Skeletal muscle tissue (tissue), 4 donors: ENCODE measurements around the gene NATD1. TPM values are rescaled to one million over a fixed set of nuclear protein-coding genes. Genes with fewer than 3 reads are reported as not detected.

Experiments used
- H3K27ac ChIP-seq: one replicate; pipeline ENCODE4 v1.7.0; 2013; ENCODE audit warnings: mild to moderate bottlenecking, low read depth, low read length, inconsistent platforms
- H3K27me3 ChIP-seq, 3 donors: one replicate each; pipeline ENCODE4 v1.7.0; 2013; ENCODE audit warnings: low read length in 3 of 3; ENCODE audit not compliant: control insufficient read depth in 3 of 3, insufficient read depth in 3 of 3
- H3K36me3 ChIP-seq, 3 donors: one replicate each; pipeline ENCODE4 v1.7.0; 2013; ENCODE audit warnings: low read length in 3 of 3; ENCODE audit not compliant: control insufficient read depth in 3 of 3, insufficient read depth in 3 of 3
- H3K4me1 ChIP-seq, 3 donors: one replicate each; pipeline ENCODE4 v1.7.0; 2013; ENCODE audit warnings: low read length in 3 of 3, mild to moderate bottlenecking in 3 of 3; ENCODE audit not compliant: control insufficient read depth in 3 of 3, insufficient read depth in 3 of 3
- H3K4me3 ChIP-seq, 3 donors: one replicate each; pipeline ENCODE4 v1.7.0; 2013; ENCODE audit warnings: low read length in 3 of 3
- H3K9ac ChIP-seq, 3 donors: one replicate each; pipeline ENCODE4 v1.7.0; 2013; ENCODE audit warnings: low read length in 3 of 3, mild to moderate bottlenecking in 3 of 3, moderate library complexity in 2 of 3, low read depth in 1 of 3
- H3K9me3 ChIP-seq, 3 donors: one replicate each; pipeline ENCODE4 v1.7.0; 2013; ENCODE audit warnings: low read length in 3 of 3; ENCODE audit not compliant: control insufficient read depth in 3 of 3
- total RNA-seq: library from RNA; depleted of rRNA; stranded (reverse); fragments of >200 nt; gene quantifications from one replicate; pipeline ENCODE4 v1.2.3, GENCODE V29; 2014
- donor health status: Osteomylitis.

The NATD1 gene
- total RNA-seq, 1 donor from 2014 or later, result 3.7 TPM

DNA sequence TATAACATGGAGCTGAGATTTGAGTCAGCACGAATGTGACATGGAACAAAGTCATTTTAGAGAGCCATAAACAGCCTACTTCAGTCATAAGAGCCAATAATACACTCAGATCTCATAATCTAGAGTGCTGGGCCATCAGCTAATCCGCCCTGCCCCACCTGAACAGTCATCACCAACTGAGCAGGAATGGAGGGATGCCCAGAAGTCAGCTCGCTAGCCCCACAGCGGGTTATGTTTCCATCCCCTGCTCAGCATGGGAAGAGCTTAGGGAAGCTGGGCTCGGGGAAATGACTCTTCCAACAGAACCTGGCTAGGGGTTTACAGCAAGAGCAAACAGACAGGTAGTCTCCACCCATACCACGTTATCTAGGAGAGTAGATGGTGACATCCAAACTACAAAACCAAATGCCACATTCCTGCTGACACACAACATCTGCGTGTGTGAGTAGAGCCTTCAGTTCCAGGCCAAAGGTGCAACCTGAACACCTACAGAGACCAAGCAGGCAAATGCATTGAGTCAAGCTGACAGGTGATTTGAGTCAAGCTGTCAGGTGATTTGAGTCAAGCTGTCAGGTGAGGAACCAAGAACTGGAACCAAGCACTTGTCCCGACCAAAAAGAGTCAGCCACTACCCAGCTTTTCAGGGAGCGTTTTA is 41.3 kb downstream of the NATD1 start:
- Histone ChIP-seq H3K4me3 (peak overlapping the region; percentile 7 to 97 (median 89)), H3K4me1 (peaks cover 59 to 74% (median 63%) of the 10 kb centered on the region in 3 donors), H3K9ac (peak overlapping the region; percentile 57 to 100 (median 97)), H3K27ac (peak overlapping the region; percentile 89), H3K36me3 (peaks cover 3 to 16% (median 9%) of the 10 kb centered on the region in 3 donors), H3K9me3 (no peaks in the 10 kb centered on the region), H3K27me3 (no peaks in the 10 kb centered on the region)

DNA sequence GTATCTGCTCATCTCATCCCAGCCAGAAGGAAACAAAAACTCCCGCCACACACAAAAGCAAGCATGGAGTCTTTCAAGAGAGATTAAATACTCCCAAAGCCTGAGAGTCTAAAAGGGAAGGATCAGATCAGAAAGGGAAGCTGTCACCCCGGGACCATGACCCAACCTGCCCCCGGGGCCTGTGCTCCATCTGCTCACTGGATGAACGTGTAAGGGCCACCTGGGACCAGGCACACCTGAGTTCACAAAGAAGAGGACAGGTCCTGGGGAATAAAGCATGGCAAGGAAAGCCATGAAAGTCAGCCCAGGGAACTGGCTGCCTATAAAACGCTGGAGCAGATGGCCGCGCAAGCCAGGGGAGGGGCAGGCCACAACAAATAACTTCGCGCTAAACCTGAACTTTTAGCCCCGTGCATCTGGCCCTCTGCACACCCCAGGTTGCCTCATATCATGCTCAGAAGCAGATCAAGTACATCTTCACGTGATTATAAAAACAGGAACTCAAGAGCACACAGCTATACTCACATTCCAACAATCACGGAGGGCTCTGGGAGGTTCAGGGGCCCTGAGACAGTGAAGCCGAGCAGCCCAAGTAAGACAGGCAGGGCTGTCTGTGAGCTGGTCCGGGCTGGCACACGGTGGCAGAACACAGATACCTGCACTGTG is 42.7 kb downstream of the NATD1 start:
- Histone ChIP-seq H3K4me1 (peaks cover 66 to 79% (median 68%) of the 10 kb centered on the region in 3 donors), H3K27me3 (no peaks in the 10 kb centered on the region), H3K4me3 (peak overlapping the region in 2 of 3 donors; percentile 40 to 56), H3K36me3 (peaks cover 3 to 16% (median 9%) of the 10 kb centered on the region in 3 donors), H3K9me3 (no peaks in the 10 kb centered on the region), H3K27ac (peak overlapping the region; percentile 89), H3K9ac (peak overlapping the region in 2 of 3 donors; percentile 51 to 82)

DNA sequence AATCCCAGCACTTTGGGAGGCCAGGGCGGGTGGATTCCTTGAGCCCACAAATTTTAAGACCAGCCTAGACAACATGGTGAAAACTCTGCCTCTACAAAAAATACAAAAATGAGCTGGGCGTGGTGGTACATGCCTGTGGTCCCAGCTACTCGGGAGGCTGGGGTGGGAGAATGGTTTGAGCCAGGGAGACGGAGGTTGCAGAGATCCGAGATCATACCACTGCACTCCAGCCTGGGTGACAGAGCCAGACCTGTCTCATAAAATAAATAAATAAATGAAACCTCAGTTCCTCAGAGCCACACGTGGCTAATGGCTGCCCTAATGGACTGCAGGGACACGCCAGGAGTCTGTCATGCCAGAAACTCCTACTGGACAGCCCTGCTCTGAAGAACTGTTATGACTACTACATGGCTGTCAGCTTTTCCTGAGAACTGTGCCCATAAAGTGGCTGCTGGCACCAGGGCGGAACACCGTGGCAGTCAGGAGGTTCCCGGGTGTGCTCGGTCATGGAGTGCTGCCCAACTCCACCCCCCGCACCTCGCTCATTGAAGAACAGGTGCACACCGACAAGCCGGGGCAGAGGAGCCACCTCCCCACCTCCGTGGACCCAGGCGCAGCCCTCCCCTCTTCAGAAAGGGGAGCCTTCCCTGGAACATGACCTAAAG is 43.6 kb downstream of the NATD1 start:
- Histone ChIP-seq H3K9me3 (no peaks in the 10 kb centered on the region), H3K9ac (peak overlapping the region; percentile 63 to 82 (median 65)), H3K4me1 (peaks cover 65 to 79% (median 68%) of the 10 kb centered on the region in 3 donors), H3K4me3 (peak overlapping the region in 2 of 3 donors; percentile 7 to 56), H3K27me3 (no peaks in the 10 kb centered on the region), H3K36me3 (peaks cover 3 to 16% (median 9%) of the 10 kb centered on the region in 3 donors), H3K27ac (peak overlapping the region; percentile 89)

- Histone ChIP-seq H3K9ac (peak overlapping the region; percentile 2 to 82 (median 65)), H3K27me3 (no peaks in the 10 kb centered on the region), H3K4me1 (peaks cover 70 to 79% (median 75%) of the 10 kb centered on the region in 3 donors), H3K36me3 (peaks cover 3 to 16% (median 9%) of the 10 kb centered on the region in 3 donors), H3K9me3 (no peaks in the 10 kb centered on the region), H3K27ac (peak overlapping the region; percentile 89), H3K4me3 (peak overlapping the region in 1 of 3 donors; percentile 56)
Measured at GRCh38 chr17:21208352-21208751, 44.9 kb downstream of the NATD1 start.

GRCh38 chr17:21204935-21205334 is 48.3 kb downstream of the NATD1 start:
- Histone ChIP-seq H3K4me3 (peak overlapping the region in 2 of 3 donors; percentile 33 to 37), H3K36me3 (peaks cover 4 to 8% (median 5%) of the 10 kb centered on the region in 3 donors), H3K27ac (peak overlapping the region; percentile 49), H3K9me3 (no peaks in the 10 kb centered on the region), H3K27me3 (no peaks in the 10 kb centered on the region), H3K4me1 (peaks cover 69 to 78% (median 74%) of the 10 kb centered on the region in 3 donors), H3K9ac (peak overlapping the region in 2 of 3 donors; percentile 40 to 76)

GRCh38 chr17:21202512-21202911 is 50.7 kb downstream of the NATD1 start:
- Histone ChIP-seq H3K9ac (peak overlapping the region in 2 of 3 donors; percentile 43 to 77), H3K4me3 (no peak overlapping the region), H3K27ac (peak overlapping the region; percentile 50), H3K4me1 (peaks cover 73 to 81% (median 77%) of the 10 kb centered on the region in 3 donors), H3K27me3 (no peaks in the 10 kb centered on the region), H3K36me3 (peaks cover 14 to 15% (median 14%) of the 10 kb centered on the region in 3 donors), H3K9me3 (no peaks in the 10 kb centered on the region)

DNA sequence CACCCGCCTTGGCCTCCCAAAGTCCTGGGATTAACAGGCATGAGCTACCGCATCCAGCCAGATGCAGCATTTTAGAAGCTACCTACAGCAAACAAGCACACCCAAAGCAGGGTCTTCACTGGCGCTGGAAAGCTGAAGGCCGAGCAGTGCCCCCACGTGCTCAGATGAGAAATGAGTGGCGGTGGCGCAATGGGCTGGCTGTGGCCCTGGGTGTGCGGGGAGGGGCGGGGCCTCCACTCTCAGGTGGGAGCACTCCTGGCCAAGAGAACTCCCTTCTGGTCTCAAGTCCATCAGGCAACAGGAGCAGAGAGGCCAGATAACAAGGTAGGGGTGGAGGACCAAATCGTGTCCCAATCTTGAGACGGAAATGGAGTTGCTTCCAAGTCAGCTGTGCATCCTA is 51.3 kb downstream of the NATD1 start:
- Histone ChIP-seq H3K4me1 (peaks cover 77 to 80% (median 77%) of the 10 kb centered on the region in 3 donors), H3K9ac (peak overlapping the region in 2 of 3 donors; percentile 36 to 77), H3K36me3 (peaks cover 19 to 20% (median 20%) of the 10 kb centered on the region in 3 donors), H3K9me3 (no peaks in the 10 kb centered on the region), H3K27ac (peak overlapping the region; percentile 72), H3K27me3 (no peaks in the 10 kb centered on the region), H3K4me3 (no peak overlapping the region)

GRCh38 chr17:21201298-21201595 is 52.0 kb downstream of the NATD1 start:
- Histone ChIP-seq H3K9me3 (no peaks in the 10 kb centered on the region), H3K36me3 (peaks cover 21 to 24% (median 22%) of the 10 kb centered on the region in 3 donors), H3K4me3 (peak overlapping the region in 2 of 3 donors; percentile 29 to 35), H3K4me1 (peaks cover 73 to 77% (median 75%) of the 10 kb centered on the region in 3 donors), H3K27ac (peak overlapping the region; percentile 72), H3K9ac (peak overlapping the region; percentile 14 to 77 (median 36)), H3K27me3 (no peaks in the 10 kb centered on the region)

DNA sequence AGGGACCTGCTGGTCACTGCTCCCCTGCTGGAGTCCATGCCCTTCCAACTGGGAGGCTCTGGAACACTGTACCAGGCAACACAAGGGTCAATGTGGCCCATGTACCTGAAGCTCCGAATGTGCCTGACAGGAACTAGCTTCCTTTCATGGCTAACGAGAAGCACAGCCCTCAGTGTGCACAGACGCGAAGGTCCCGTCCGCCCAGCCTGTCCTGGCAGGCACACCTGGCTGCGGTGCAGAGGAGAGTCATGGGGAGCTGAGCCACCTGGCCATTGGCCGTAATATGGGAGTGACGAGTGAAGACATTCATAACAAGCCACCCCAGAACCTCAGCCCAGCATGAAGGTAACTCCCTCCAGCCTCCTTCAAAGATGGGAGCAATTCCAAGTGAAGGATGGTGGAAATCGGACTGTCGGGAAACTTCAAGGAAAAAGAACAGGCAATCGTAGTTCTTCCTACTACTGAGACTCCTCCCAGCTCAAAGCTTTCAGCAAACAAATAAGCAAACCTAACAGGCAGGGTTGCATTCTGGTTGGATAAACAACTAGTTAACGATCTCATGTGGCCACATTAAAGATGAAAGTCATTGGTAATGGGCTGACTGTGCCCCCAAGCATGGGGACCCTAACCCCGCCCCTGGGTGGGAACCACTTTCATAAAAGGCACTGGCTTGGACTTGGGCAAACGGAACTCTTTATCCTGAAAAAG is 52.5 kb downstream of the NATD1 start:
- Histone ChIP-seq H3K27me3 (no peaks in the 10 kb centered on the region), H3K9ac (peak overlapping the region; percentile 36 to 77 (median 67)), H3K36me3 (peaks cover 21 to 24% (median 22%) of the 10 kb centered on the region in 3 donors), H3K4me1 (peaks cover 73 to 77% (median 76%) of the 10 kb centered on the region in 3 donors), H3K4me3 (peak overlapping the region in 2 of 3 donors; percentile 48 to 65), H3K27ac (peak overlapping the region; percentile 72), H3K9me3 (no peaks in the 10 kb centered on the region)
